Osteoblast (primary cell): ENCODE data around the gene PLCL1. TPM values are rescaled to one million over a fixed set of nuclear protein-coding genes. Genes with fewer than 3 reads are reported as not detected.

Experiments used
- DNase-seq: peaks from one replicate; pipeline ENCODE4 v3.0.0; 2011; ENCODE audit warnings: low spot score, mixed read lengths; ENCODE audit not compliant: insufficient read length; ENCODE audit errors: missing footprints
- H2AFZ ChIP-seq: 2 replicates; pipeline ENCODE4 v1.6.0; 2011; ENCODE audit warnings: mild to moderate bottlenecking, low read length
- H3K27ac ChIP-seq: 2 replicates; pipeline ENCODE4 v1.5.1; 2011; ENCODE audit warnings: mild to moderate bottlenecking, low read depth, low read length, moderate library complexity
- H3K27me3 ChIP-seq: 2 replicates; pipeline ENCODE4 v1.6.0; 2012; ENCODE audit warnings: mild to moderate bottlenecking, control low read depth, inconsistent platforms, low read length, moderate library complexity; ENCODE audit not compliant: insufficient read depth
- H3K36me3 ChIP-seq: 2 replicates; pipeline ENCODE4 v1.5.1; 2011; ENCODE audit warnings: mild to moderate bottlenecking, low read length, control low read depth, moderate library complexity; ENCODE audit not compliant: insufficient read depth
- H3K4me1 ChIP-seq: 2 replicates; pipeline ENCODE4 v1.5.1; 2011; ENCODE audit warnings: mild to moderate bottlenecking, low read length, control low read depth, moderate library complexity; ENCODE audit not compliant: insufficient read depth
- H3K4me2 ChIP-seq: 2 replicates; pipeline ENCODE4 v1.6.0; 2011; ENCODE audit warnings: mild to moderate bottlenecking, low read length; ENCODE audit not compliant: insufficient read depth
- H3K4me3 ChIP-seq: fragments of 200-600 bp; sonication (generic); 3 replicates; pipeline ENCODE4 v1.5.1; 2012; ENCODE audit warnings: mild to moderate bottlenecking, low read length, inconsistent platforms; ENCODE audit not compliant: insufficient read depth
- H3K79me2 ChIP-seq: 2 replicates; pipeline ENCODE4 v1.6.0; 2012; ENCODE audit warnings: mild to moderate bottlenecking, low read length, control low read depth, inconsistent platforms; ENCODE audit not compliant: insufficient read depth
- H3K9me3 ChIP-seq: 2 replicates; pipeline ENCODE4 v1.5.1; 2011; ENCODE audit warnings: low read depth, low read length, control low read depth
- H4K20me1 ChIP-seq: 2 replicates; pipeline ENCODE4 v1.6.0; 2012; ENCODE audit warnings: mild to moderate bottlenecking, low read length, control low read depth; ENCODE audit not compliant: insufficient read depth
- total RNA-seq: library from RNA; depleted of rRNA; stranded (reverse); fragments of >200 nt; gene quantifications from 2 replicates; pipeline ENCODE4 v1.2.3, GENCODE V29; 2012
- TF ChIP-seq, protein P1 (sequence below): IDR thresholded peaks from 2 replicates; pipeline ENCODE4 v1.5.1; 2011; ENCODE audit warnings: mild to moderate bottlenecking, low read depth, low read length, moderate library complexity; ENCODE audit errors: extremely low read depth

PLCL1 gene
- total RNA-seq, 1 donor, result 4.0 TPM

DNA sequence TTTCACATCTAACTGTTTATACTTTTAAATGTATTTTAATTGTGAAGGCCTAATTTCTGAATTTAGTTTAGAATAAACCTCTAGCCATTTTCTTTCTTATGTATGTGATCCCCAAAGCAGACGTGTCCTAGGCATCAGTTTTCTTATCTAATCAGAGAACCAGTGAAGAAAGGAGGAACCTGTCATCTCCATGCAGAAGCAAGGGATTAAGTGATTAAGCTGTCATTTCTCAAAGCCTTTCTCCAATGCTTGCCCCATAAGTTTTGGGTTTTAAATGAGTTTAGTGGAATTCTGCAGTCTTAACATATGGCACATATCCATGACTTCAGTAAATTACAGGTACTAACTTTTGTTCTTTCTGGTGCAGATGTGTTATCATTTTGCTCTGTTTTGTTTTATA is 190.4 kb downstream of the PLCL1 start:
- Histone ChIP-seq H2AFZ (no peak overlapping the region), H3K27me3 (no peaks in the 10 kb centered on the region), H3K36me3 (no peaks in the 10 kb centered on the region), H4K20me1 (no peaks in the 10 kb centered on the region), H3K4me1 (no peaks in the 10 kb centered on the region), H3K9me3 (no peaks in the 10 kb centered on the region), H3K27ac (no peak overlapping the region), H3K79me2 (no peaks in the 10 kb centered on the region), H3K4me2 (no peak overlapping the region), H3K4me3 (no peak overlapping the region)
- no peak for DNase-seq
- TF ChIP-seq, protein P1, sequence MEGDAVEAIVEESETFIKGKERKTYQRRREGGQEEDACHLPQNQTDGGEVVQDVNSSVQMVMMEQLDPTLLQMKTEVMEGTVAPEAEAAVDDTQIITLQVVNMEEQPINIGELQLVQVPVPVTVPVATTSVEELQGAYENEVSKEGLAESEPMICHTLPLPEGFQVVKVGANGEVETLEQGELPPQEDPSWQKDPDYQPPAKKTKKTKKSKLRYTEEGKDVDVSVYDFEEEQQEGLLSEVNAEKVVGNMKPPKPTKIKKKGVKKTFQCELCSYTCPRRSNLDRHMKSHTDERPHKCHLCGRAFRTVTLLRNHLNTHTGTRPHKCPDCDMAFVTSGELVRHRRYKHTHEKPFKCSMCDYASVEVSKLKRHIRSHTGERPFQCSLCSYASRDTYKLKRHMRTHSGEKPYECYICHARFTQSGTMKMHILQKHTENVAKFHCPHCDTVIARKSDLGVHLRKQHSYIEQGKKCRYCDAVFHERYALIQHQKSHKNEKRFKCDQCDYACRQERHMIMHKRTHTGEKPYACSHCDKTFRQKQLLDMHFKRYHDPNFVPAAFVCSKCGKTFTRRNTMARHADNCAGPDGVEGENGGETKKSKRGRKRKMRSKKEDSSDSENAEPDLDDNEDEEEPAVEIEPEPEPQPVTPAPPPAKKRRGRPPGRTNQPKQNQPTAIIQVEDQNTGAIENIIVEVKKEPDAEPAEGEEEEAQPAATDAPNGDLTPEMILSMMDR, result no peak

DNA sequence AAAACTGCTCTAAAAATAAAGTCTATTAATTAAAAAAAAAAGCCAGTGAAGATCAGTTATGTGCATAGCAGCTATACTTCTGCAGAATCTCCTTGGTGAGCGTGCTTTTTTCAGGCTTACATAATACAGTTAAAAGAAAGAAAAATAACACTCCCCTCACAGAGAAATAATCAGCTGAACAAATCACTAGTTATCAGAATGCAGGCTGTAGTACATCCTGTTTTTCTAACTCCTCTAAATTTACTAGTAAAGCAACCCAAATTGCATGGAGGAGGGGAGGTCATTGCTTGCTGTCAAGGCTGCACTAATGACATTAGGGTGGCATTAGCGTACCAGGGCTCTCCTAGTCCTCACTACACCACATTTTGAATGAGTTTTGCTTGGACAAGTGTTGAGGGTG is 192.2 kb downstream of the PLCL1 start:
- TF ChIP-seq, protein P1, result no peak
- Histone ChIP-seq H3K4me2 (no peak overlapping the region), H3K9me3 (no peaks in the 10 kb centered on the region), H2AFZ (no peak overlapping the region), H3K36me3 (no peaks in the 10 kb centered on the region), H4K20me1 (no peaks in the 10 kb centered on the region), H3K27me3 (no peaks in the 10 kb centered on the region), H3K79me2 (no peaks in the 10 kb centered on the region), H3K4me3 (no peak overlapping the region), H3K27ac (no peak overlapping the region), H3K4me1 (no peaks in the 10 kb centered on the region)
- no peak for DNase-seq

DNA sequence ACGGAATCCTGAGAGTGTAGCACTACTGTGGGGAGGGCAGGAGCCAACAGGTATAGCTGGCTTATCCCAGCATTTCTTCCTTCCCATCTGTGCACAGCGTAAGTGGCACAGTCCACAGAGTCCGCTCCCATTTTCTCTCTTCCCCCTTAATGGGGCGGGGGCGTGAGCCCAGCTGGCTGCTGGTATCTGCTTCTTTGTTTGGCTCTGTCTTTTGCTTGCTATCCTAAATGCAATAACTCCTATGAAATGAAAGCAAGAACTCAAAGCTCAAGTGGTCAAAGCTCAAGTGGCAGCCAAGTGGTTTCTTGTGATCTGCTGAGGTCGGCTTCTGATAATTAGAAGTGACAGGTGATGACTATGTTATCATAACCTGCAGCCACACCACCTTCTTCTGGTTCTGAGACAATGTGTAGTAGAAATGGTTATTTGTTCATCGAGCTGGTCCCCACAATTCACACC is 192.7 kb downstream of the PLCL1 start:
- Histone ChIP-seq H3K36me3 (no peaks in the 10 kb centered on the region), H2AFZ (no peak overlapping the region), H3K4me1 (no peaks in the 10 kb centered on the region), H3K27ac (no peak overlapping the region), H3K4me3 (no peak overlapping the region), H3K4me2 (no peak overlapping the region), H3K9me3 (no peaks in the 10 kb centered on the region), H4K20me1 (no peaks in the 10 kb centered on the region), H3K79me2 (no peaks in the 10 kb centered on the region), H3K27me3 (no peaks in the 10 kb centered on the region)
- TF ChIP-seq, protein P1, result no peak
- DNase-seq, result no peak

DNA sequence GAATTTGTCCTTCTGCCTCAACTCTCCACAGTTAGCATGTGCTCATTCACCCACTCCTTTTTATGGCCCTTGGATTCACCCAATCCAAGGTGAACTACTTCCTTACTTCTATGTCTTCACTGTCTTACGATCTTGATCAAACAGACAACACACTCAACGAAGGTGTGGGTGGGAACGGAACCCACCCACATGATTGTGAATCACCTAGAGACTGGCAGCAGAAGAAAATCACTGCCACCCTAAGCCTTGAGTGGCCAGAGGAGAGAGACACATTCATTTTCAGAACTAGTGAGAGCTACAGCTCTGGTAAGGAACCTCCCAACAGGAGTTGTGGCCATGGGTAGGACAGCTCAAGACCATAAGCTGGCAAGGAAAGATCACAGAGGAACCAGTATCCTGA is 194.3 kb downstream of the PLCL1 start:
- Histone ChIP-seq H4K20me1 (no peaks in the 10 kb centered on the region), H3K4me1 (no peaks in the 10 kb centered on the region), H3K36me3 (no peaks in the 10 kb centered on the region), H3K9me3 (no peaks in the 10 kb centered on the region), H3K4me2 (no peak overlapping the region), H3K4me3 (no peak overlapping the region), H3K27ac (no peak overlapping the region), H3K79me2 (no peaks in the 10 kb centered on the region), H3K27me3 (no peaks in the 10 kb centered on the region), H2AFZ (no peak overlapping the region)
- no peak for DNase-seq
- TF ChIP-seq, protein P1, result no peak
